GM19035 (cell line): ENCODE data around the gene PIP5K1C.

Experiments
- ATAC-seq: cut with Tn5 transposase; IDR thresholded peaks from one replicate; pipeline ENCODE4 v1.9.1; 2021; ENCODE audit not compliant: unreplicated experiment

The PIP5K1C gene

DNA sequence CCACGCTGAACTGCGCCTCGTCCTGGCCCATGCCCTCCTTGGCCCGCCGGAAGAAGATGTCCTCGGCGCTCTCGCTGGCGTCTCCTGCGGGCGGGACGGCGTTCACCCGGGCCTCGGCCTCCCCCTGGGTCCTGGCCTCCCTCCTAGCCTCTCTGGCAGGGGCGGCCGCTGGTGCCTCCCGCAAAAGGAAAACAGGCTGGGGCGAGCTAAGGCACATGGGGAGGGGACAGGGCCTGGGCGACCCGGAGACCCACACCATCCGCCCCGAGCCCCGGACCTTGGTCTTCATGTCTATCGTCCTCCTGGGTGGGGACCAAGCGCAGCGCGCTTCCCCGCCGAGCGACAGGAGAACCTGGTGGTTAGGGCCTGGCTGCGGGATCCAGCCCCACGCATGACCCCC lies 87.9 kb downstream of the PIP5K1C start:
- ATAC-seq: no peak

- ATAC-seq: no peak
Measured at GRCh38 chr19:3611841-3612240, 88.4 kb downstream of the PIP5K1C start.

- ATAC-seq: no peak
Measured at GRCh38 chr19:3610745-3611717, 89.2 kb downstream of the PIP5K1C start.

- no peak for ATAC-seq
Measured at GRCh38 chr19:3609779-3610719, 90.2 kb downstream of the PIP5K1C start.

DNA sequence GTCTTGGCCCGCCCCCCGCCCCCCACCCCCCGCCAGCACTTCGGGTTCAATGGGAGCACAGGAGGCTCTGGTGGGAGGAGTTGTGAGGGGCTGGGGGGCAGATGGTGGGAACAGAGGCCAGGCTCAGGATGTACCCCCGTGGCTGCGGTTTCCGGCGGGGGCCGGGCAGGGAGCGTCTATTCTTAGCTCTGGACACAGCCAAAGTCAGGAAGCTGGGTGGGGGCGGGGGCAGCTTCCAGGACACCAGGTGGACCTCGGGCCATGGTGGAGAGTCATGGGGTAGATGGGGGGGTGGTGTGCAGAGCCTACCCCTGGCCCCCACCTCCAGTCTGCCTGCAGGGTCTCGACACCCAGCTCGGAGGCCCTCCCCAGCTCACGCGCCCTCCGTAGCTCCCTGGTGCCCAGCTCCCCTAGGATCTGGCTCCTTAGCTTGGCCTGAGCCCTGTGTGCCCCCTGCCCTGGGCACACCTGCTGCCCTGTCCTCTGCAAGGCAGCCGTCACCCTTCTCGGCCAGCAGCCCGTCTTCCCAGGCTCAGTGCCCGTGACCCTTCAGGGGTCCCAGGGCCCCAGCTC lies 91.4 kb downstream of the PIP5K1C start:
- no peak for ATAC-seq

- no peak for ATAC-seq
Measured at GRCh38 chr19:3608079-3608641, 92.1 kb downstream of the PIP5K1C start.

DNA sequence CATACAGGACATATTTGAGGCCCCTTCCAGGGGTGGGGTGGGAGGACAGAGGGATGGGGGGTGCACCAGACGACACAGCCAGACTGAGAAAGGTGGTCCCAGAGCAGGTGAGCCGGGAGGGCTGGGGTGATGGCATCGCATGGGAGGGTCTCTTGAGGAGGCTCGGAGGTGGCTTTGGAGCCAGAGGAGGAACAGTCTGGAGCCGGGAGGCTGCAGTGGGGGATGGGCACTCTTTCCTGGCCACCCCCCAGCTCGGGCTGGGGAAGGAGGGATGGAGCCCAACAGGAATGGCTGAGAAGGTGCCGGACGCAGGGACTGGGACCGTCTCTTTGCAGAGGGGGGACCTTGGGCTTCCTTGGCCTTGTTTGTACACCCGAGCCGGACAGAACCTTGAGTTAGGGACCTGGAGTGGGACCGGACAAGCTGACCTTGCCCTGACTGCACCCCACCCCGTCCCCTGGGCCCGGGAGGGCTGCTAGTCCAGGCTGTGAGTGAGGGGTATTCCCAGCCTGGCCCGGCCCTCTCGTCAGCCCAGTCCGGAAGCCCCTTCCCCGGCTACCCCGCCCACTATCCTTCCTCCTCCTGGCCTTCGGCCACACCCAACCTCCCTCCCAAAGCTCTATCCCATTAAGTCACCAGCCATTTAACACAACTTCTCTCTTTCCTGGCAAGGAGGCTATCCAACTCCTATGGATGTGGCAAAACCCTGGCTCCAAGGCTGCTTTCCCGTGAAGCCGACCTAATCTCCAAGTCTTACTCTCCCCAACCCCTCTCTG lies 92.8 kb downstream of the PIP5K1C start:
- ATAC-seq: no peak

- ATAC-seq: no peak
Measured at GRCh38 chr19:3606690-3607289, 93.5 kb downstream of the PIP5K1C start, which contains the start of gene TBXA2R. TSS of gene TBXA2R (minus strand) at chr19:3606875. CDS start at chr19:3600634, 6,241 bp downstream.

GRCh38 chr19:3606174-3606689 lies 94.0 kb downstream of the PIP5K1C start:
- no peak for ATAC-seq

DNA sequence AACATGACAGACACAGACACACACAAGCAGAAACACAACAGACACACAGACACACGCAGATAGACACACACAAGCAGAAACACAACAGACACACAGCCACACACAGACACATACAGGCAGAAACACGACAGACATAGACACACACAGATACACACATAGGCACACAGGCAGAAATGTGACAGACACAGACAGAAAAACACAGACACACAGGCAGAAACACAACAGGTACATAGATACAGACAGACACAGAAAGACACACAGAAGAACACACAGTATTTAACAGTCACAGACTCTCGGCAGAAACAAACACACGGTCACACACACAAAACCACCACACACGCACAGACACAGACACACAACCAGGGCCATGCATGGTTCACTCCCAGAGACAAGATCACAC lies 94.5 kb downstream of the PIP5K1C start:
- no peak for ATAC-seq

DNA sequence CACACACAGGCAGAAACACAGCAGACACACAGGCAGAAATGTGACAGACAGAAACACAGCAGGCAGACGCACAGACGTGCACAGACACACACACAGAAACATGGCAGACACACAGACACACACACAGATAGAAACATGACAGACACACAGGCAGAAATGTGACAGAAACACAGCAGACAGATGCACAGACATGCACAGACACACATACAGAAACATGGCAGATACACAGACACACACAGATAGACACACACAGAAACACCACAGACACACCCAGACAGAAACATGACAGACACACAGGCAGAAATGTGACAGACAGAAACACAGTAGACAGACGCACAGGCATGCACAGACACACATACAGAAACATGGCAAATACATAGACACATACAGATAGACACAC lies 94.9 kb downstream of the PIP5K1C start:
- ATAC-seq: no peak

DNA sequence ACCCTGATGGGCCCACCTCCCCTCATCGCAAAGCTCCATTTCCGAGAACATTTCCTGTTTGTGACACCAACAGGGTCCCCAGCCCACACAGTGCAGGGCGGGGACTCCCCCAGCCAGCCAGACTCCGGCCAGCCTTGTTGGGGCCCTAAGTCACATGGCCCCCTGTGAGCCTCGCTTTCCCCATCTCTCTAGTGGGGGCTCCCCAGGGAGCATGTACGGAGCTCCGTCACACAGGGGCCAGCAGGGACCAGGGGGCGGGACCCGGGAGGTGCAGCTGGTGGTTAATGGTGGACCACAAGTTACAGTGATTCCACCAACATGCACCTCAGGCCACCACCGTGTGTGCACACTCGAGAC lies 95.3 kb downstream of the PIP5K1C start:
- ATAC-seq: no peak

DNA sequence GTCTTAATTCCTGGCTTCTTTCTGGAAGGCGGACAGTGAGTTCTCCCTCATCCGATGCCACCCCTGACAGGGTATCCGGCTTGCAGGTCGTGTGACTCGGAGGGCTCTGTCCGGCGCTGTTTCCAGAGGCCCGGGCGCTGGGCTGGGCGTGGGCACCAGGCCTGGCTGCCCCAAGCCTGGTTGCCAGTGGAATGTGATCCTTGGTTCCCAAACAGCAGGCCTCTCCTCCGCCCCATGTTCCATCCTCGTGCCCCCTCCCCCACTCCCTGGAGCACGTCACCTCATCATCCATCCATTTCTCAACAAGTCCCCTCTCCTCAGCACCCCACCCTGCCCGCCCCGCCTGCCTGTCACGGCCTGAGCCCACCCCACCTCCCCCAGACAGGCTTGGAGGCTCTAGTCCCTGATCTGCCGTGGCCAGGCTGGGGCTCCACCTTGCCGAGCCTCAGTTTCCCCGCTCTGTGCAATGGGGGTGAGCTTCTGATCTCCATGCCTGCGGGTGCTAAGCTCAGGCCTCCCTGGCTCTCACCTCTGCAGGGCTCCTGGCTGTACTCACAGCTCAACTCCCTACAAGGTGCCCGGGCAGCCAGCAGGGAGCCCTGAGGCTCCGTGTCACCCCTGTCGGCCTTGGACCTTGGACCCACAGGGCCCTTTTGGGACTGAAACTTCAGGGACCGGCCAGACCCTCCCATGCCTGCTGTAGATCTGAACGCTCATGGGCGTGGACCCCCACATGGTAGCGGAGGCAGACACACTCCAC lies 95.9 kb downstream of the PIP5K1C start:
- no peak for ATAC-seq

- ATAC-seq: no peak
Measured at GRCh38 chr19:3603121-3603811, 97.0 kb downstream of the PIP5K1C start.

DNA sequence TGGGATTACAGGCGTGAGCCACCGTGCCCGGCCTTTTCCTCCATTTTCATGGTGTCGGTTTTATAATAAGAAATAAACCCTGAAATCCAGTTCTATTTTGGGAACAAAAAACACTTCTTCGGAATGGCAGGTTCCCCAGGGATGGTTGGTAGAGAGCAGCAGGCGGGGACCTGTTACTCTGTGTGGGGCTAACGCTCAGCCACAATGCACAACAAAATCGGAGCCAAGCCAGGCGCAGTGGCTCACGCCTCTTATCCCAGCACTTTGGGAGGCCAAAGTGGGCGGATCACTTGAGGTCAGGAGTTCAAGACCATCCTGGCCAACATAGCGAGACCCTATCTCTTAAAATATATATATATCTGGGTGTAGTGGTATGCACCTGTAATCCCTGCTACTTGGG lies 99.2 kb downstream of the PIP5K1C start:
- ATAC-seq: no peak

DNA sequence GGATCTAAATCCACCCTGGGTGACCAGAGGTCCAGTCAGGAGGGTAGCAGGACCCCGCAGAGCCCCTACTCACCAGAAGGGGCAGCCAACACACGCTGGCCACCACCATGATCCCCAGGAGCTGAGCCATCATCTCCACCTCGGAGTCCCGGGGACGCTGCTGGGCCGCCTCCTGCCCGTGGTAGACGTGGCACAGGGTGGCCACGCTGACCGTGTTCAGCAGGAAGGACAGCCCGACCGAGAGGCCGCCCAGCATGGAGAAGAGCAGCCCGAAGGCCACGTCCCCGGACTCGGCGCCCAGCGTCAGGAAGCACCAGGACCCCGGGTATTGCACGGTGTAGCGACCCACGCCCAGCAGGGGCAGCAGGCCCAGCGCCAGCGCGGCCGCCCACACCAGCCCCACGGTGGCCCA lies 100.5 kb downstream of the PIP5K1C start:
- no peak for ATAC-seq

DNA sequence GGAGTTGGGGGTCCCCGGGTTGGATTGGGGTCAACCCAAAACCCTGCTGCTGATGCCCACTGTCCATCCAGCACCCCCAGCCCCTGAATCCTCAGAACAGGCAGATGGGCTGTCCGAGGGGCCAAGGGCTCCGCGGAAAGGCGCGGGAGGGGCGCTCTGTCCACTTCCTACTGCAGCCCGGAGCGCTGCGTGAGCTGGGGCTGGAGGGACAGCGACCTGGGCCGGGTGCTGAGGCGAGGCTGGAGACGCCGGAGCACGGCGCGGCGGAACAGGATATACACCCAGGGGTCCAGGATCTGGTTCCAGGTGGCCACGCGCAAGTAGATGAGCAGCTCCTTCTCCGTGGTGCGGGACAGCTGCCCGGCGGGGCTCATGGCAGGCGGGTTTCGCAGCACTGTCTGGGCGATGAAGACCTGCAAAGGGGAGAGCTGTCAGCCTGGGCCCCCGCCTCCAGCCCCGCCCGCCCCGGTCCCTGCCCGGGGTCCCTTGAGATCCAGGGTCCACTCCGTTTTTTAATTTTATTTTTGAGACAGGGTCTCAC lies 104.7 kb downstream of the PIP5K1C start:
- no peak for ATAC-seq

DNA sequence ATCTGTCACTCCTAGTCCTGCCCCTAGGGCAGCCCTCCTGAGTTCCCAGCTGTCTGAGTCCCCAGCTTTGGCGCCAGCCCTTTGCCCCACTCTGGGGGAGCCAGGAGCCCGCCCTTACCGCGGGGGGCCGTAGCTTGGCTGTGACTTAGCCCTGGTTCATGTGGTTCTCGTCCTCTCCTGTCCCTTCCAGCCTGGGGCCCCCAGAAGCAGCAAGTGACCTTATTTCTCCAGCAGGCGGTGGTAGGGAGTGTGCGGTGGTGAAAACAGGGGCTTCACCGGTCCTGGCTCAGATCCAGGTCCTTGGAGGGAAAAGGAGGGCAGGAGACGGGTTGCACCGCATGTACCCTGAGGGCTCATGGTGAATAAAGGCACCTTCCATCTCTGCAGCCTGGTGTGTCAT lies 107.1 kb downstream of the PIP5K1C start:
- no peak for ATAC-seq
